ENCODE results near the gene ZFP30. TPM values are rescaled to one million over a fixed set of nuclear protein-coding genes. Genes with fewer than 3 reads are reported as not detected.

ZFP30 gene
- total RNA-seq (2021; ENCODE audit: unreplicated experiment) (4.7 TPM), Bru-seq, nascent RNA (percentile 45 among the genes with signal in this experiment), BruChase-seq, experiment 1, labeled RNA remaining after a 6-hour chase (percentile 37 among the genes with signal in this experiment), BruChase-seq, experiment 2, labeled RNA remaining after a 2-hour chase (percentile 48 among the genes with signal in this experiment)
- 0.94 and 1.7 TPM in 2 replicates for polyA plus RNA-seq (2012)
- long read RNA-seq, partial matches to known transcripts: 0 of 2 reads
- long read RNA-seq, other reads (novel, unspliced or antisense): 2 of 2 reads

DNA sequence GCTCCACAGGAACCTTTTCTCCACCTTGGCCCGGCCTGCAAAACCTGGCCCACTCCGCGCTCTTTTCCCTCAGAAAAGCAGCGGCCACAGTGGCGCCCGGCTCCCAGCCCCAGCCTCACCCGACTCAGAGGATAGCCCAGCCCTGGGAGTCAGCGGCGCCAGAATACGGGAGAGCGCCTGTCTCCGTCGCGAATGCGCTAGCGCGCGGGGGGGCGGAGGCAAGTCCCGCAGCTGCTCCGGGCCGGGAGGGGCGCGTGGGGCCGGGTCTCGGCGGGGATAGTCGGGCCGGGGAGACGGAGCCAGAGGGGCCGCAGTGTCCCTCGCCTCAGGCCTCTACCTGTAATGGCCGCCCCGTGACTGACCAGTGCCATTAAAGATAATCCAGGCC is at the start of gene ZFP30:
ZFP30 (minus strand) TSS at position 165 of the 388 bp plus-strand sequence. CDS start 7,643 bp downstream, outside the sequence.
- DNase-seq (ENCODE audit: low read depth, low spot score): peak; percentile 32
- Histone ChIP-seq H3K27me3 (ENCODE audit: insufficient read depth, low read length) (no peaks in the 10 kb centered on the region), H3K79me2 (ENCODE audit: insufficient read depth, low read length) (peaks cover 3% of the 10 kb centered on the region; the same call in 1 of the 2 replicates), H3K4me1 (ENCODE audit: control insufficient read depth in 1 of 2, insufficient read depth in 2 of 2, low read length in 2 of 2) (peaks cover 2 to 12% of the 10 kb centered on the region in 2 experiments; a peak in 2 of 4 replicates), H4K20me1 (ENCODE audit: insufficient read depth) (no peaks in the 10 kb centered on the region), H3K9me2 (ENCODE audit: insufficient read depth) (no peaks in the 10 kb centered on the region), H3K36me3 (ENCODE audit: control insufficient read depth in 1 of 2, insufficient read depth in 2 of 2, low read length in 2 of 2) (no peaks in the 10 kb centered on the region), H3K9ac (ENCODE audit: low read length) (peak within 1 kb of the TSS; percentile 68), H3K9me3 (ENCODE audit: control insufficient read depth in 1 of 2, insufficient read depth in 1 of 2, low read depth in 1 of 2, low read length in 2 of 2) (peaks cover 4 to 6% of the 10 kb centered on the region in 2 experiments; a peak in 2 of 4 replicates), H2AFZ (ENCODE audit: low read depth, low read length, poor library complexity, severe bottlenecking) (no peak within 1 kb of the TSS), H3K4me2 (ENCODE audit: low read length) (peak within 1 kb of the TSS; percentile 80), H3K4me3 (replicated peaks in 1 of 2; ENCODE audit: low read depth in 1 of 2, low read length in 2 of 2) (peak within 1 kb of the TSS; percentile 61 to 70), H3K27ac (ENCODE audit: low read depth, low read length) (peak within 1 kb of the TSS; percentile 59)
- BruUV-seq (replicated peaks): no TSS peak
- TF ChIP-seq, protein P1, sequence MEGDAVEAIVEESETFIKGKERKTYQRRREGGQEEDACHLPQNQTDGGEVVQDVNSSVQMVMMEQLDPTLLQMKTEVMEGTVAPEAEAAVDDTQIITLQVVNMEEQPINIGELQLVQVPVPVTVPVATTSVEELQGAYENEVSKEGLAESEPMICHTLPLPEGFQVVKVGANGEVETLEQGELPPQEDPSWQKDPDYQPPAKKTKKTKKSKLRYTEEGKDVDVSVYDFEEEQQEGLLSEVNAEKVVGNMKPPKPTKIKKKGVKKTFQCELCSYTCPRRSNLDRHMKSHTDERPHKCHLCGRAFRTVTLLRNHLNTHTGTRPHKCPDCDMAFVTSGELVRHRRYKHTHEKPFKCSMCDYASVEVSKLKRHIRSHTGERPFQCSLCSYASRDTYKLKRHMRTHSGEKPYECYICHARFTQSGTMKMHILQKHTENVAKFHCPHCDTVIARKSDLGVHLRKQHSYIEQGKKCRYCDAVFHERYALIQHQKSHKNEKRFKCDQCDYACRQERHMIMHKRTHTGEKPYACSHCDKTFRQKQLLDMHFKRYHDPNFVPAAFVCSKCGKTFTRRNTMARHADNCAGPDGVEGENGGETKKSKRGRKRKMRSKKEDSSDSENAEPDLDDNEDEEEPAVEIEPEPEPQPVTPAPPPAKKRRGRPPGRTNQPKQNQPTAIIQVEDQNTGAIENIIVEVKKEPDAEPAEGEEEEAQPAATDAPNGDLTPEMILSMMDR (IDR thresholded peaks at IDR 0.05 in 2 of 3, conservative IDR thresholded peaks at IDR 0.05 in 1 of 3; ENCODE audit: borderline replicate concordance in 1 of 3, insufficient read depth in 1 of 3, low read depth in 2 of 3, low read length in 2 of 3): no peak
- peak; percentile 46; the same call in 1 of the 2 replicates for TF ChIP-seq ZFX (IDR thresholded peaks at IDR 0.05)
- TF ChIP-seq, protein P2, sequence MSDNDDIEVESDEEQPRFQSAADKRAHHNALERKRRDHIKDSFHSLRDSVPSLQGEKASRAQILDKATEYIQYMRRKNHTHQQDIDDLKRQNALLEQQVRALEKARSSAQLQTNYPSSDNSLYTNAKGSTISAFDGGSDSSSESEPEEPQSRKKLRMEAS (IDR thresholded peaks at IDR 0.05): 0 out of 2 replicates have a peak, but pooled peaks have one; percentile 3
- intact Hi-C loops (cut with micrococcal nuclease): no loop called here
- ChIA-PET RAD21 (ENCODE audit: low non-redundant PET in 1 of 2, low total read pairs in 2 of 2, uncharacterized antibody in 2 of 2, unreplicated experiment in 2 of 2) (no interaction called here), POLR2A (no interaction called here), CTCF (no interaction called here)
- ATAC-seq: peak; percentile 85

DNA sequence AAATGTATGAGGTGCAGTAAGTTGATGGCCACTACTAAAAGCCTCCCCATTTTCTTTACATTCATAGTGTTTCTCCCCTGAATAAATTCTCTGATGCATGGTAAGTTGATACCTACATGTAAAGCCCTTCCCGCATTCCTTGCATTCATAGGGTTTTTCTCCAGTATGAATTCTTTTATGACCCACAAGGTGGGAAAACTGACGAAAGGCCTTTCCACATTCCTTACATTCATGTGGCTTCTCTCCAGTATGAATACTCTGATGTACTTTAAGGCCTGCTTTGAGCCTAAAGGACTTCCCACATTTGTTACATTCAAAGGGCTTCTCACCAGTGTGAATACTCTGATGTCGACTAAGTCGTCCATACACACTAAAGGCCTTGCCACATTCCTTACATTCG is 43.8 kb upstream of the ZFP30 start:
- Histone ChIP-seq H3K9me2 (ENCODE audit: insufficient read depth) (no peaks in the 10 kb centered on the region), H3K9ac (ENCODE audit: low read length) (no peak overlapping the region), H3K4me3 (replicated peaks in 1 of 2; ENCODE audit: low read depth in 1 of 2, low read length in 2 of 2) (no peak overlapping the region), H3K9me3 (ENCODE audit: control insufficient read depth in 1 of 2, insufficient read depth in 1 of 2, low read depth in 1 of 2, low read length in 2 of 2) (peaks cover 12 to 13% of the 10 kb centered on the region in 2 experiments; a peak in 3 of 4 replicates), H3K27me3 (ENCODE audit: insufficient read depth, low read length) (no peaks in the 10 kb centered on the region), H2AFZ (ENCODE audit: low read depth, low read length, poor library complexity, severe bottlenecking) (no peak overlapping the region), H3K4me2 (ENCODE audit: low read length) (no peak overlapping the region), H3K79me2 (ENCODE audit: insufficient read depth, low read length) (no peaks in the 10 kb centered on the region), H3K4me1 (ENCODE audit: control insufficient read depth in 1 of 2, insufficient read depth in 2 of 2, low read length in 2 of 2) (no peaks in the 10 kb centered on the region), H3K27ac (ENCODE audit: low read depth, low read length) (no peak overlapping the region), H3K36me3 (ENCODE audit: control insufficient read depth in 1 of 2, insufficient read depth in 2 of 2, low read length in 2 of 2) (peaks cover 0 to 11% of the 10 kb centered on the region in 2 experiments; a peak in 2 of 4 replicates), H4K20me1 (ENCODE audit: insufficient read depth) (no peaks in the 10 kb centered on the region)
- ChIA-PET RAD21 (ENCODE audit: low non-redundant PET in 1 of 2, low total read pairs in 2 of 2, uncharacterized antibody in 2 of 2, unreplicated experiment in 2 of 2) (no interaction called here), CTCF (no interaction called here), POLR2A (no interaction called here)
- ATAC-seq (no peak), DNase-seq (ENCODE audit: low read depth, low spot score) (no peak)
- TF ChIP-seq ELF1 (IDR thresholded peaks at IDR 0.05; ENCODE audit: borderline replicate concordance, low read depth): no peak
- no peak for TF ChIP-seq SRF (IDR thresholded peaks at IDR 0.05; ENCODE audit: low read depth)
- TF ChIP-seq EGR1 (IDR thresholded peaks at IDR 0.05; ENCODE audit: low read depth): no peak
- no peak for TF ChIP-seq SP1 (IDR thresholded peaks at IDR 0.05; ENCODE audit: low read depth)
- intact Hi-C loops (cut with micrococcal nuclease): no loop called here
- BruUV-seq (replicated peaks): no TSS peak

All from HCT116 (cell line).